Neuronal stem cell (in vitro differentiated cells): ENCODE results near the gene SERPINA5.

Source experiments
- DNase-seq: peaks from one replicate; pipeline ENCODE4 v3.0.0-alpha.2; 2013; ENCODE audit warnings: low spot score
- H2AFZ ChIP-seq: one replicate; pipeline ENCODE4 v1.6.1; 2013; ENCODE audit warnings: mild to moderate bottlenecking, low read length, inconsistent platforms
- H2AK5ac ChIP-seq: 2 replicates; pipeline ENCODE4 v1.6.1; 2013; ENCODE audit warnings: low read depth, mild to moderate bottlenecking, inconsistent platforms, low read length, moderate library complexity, mixed read lengths
- H2BK120ac ChIP-seq: 2 replicates; pipeline ENCODE4 v1.6.1; 2013; ENCODE audit warnings: low read depth, mild to moderate bottlenecking, inconsistent platforms, low read length, moderate library complexity, mixed read lengths
- H2BK12ac ChIP-seq: one replicate; pipeline ENCODE4 v1.6.1; 2013; ENCODE audit warnings: low read length, inconsistent platforms
- H2BK15ac ChIP-seq: 2 replicates; pipeline ENCODE4 v1.6.1; 2013; ENCODE audit warnings: mild to moderate bottlenecking, low read length, inconsistent platforms, mixed read lengths
- H2BK5ac ChIP-seq: one replicate; pipeline ENCODE4 v1.6.1; 2013; ENCODE audit warnings: inconsistent platforms, mild to moderate bottlenecking, low read length, moderate library complexity
- H3K14ac ChIP-seq: one replicate; pipeline ENCODE4 v1.6.1; 2013; ENCODE audit warnings: low read length, inconsistent platforms
- H3K18ac ChIP-seq: 2 replicates; pipeline ENCODE4 v1.6.1; 2013; ENCODE audit warnings: low read length, inconsistent platforms
- H3K23ac ChIP-seq: 2 replicates; pipeline ENCODE4 v1.6.1; 2013; ENCODE audit warnings: low read depth, mild to moderate bottlenecking, mixed read lengths, low read length, inconsistent platforms; ENCODE audit not compliant: poor library complexity
- H3K27ac ChIP-seq: replicated peaks from 3 replicates; pipeline ENCODE4 v1.5.1; 2013; ENCODE audit warnings: low read length, inconsistent platforms
- H3K27me3 ChIP-seq, 3 experiments: 2 replicates each; pipeline ENCODE4 v1.6.1; 2013; ENCODE audit warnings: low read length in 3 of 3, mild to moderate bottlenecking in 2 of 3, inconsistent platforms in 1 of 3, low read depth in 1 of 3, mixed read lengths in 1 of 3, moderate library complexity in 1 of 3; ENCODE audit not compliant: control insufficient read depth in 3 of 3, insufficient read depth in 3 of 3
- H3K36me3 ChIP-seq, 2 donors: replicated peaks in 1 of 2; 2 replicates each; pipeline ENCODE4 v1.6.1; 2013; ENCODE audit warnings: low read length in 2 of 2; ENCODE audit not compliant: control insufficient read depth in 2 of 2, insufficient read depth in 2 of 2
- H3K4ac ChIP-seq: 2 replicates; pipeline ENCODE4 v1.6.1; 2013; ENCODE audit warnings: inconsistent platforms, mild to moderate bottlenecking, low read length, moderate library complexity
- H3K4me1 ChIP-seq, 2 donors: 1 replicate in 1 of 2; 2 replicates in 1 of 2; pipeline ENCODE4 v1.6.1; 2013; ENCODE audit warnings: low read length in 2 of 2, low read depth in 1 of 2; ENCODE audit not compliant: control insufficient read depth in 2 of 2, insufficient read depth in 1 of 2
- H3K4me2 ChIP-seq: one replicate; pipeline ENCODE4 v1.6.1; 2013; ENCODE audit warnings: mild to moderate bottlenecking, low read length, inconsistent platforms; ENCODE audit not compliant: insufficient read depth, poor library complexity, severe bottlenecking
- H3K4me3 ChIP-seq, 2 donors: 2 replicates each; pipeline ENCODE4 v1.5.1; 2013; ENCODE audit warnings: low read length in 2 of 2, mild to moderate bottlenecking in 2 of 2, inconsistent platforms in 1 of 2, moderate library complexity in 1 of 2
- H3K79me1 ChIP-seq: one replicate; pipeline ENCODE4 v1.6.1; 2013; ENCODE audit warnings: low read depth, mild to moderate bottlenecking, inconsistent platforms, low read length, moderate library complexity
- H3K9ac ChIP-seq: one replicate; pipeline ENCODE4 v1.6.1; 2013; ENCODE audit warnings: mild to moderate bottlenecking, low read depth, low read length, inconsistent platforms; ENCODE audit not compliant: poor library complexity
- H3K9me3 ChIP-seq, 2 donors: replicated peaks in 1 of 2; 2 replicates each; pipeline versions ENCODE3 to v1.6.1; 2013; ENCODE audit warnings: low read length in 2 of 2, mild to moderate bottlenecking in 2 of 2, inconsistent platforms in 1 of 2, low read depth in 1 of 2, mixed read lengths in 1 of 2, moderate library complexity in 1 of 2; ENCODE audit not compliant: control insufficient read depth in 2 of 2, insufficient read depth in 1 of 2
- H4K8ac ChIP-seq: one replicate; pipeline ENCODE4 v1.6.1; 2013; ENCODE audit warnings: low read depth, mild to moderate bottlenecking, inconsistent platforms, low read length, moderate library complexity
- H4K91ac ChIP-seq: one replicate; pipeline ENCODE4 v1.6.1; 2013; ENCODE audit warnings: low read length, low read depth, mild to moderate bottlenecking, inconsistent platforms; ENCODE audit not compliant: poor library complexity
- WGBS, 2 donors: extraction: QIAGEN DNeasy Blood & Tissue Kit; methylation state at CpG; one replicate each; pipeline ENCODE4 v1.1.7; 2013; ENCODE audit warnings: missing lambda C conversion rate in 2 of 2, mixed read lengths in 1 of 2; ENCODE audit not compliant: insufficient read length in 2 of 2, insufficient replicate concordance in 1 of 2; ENCODE audit errors: extremely low coverage in 2 of 2; 5-methylcytosine and 5-hydroxymethylcytosine counted together

The SERPINA5 gene

GRCh38 chr14:94592457-94592856 is 11.2 kb downstream of the SERPINA5 start:
- H3K27ac ChIP-seq, result no peak overlapping the region

GRCh38 chr14:94593376-94593748 is 12.1 kb downstream of the SERPINA5 start:
- H3K9me3 ChIP-seq, result no peaks in the 10 kb centered on the region
- no peak overlapping the region for H3K4me3 ChIP-seq
- H4K8ac ChIP-seq, result no peak overlapping the region
- H3K4ac ChIP-seq, result no peak overlapping the region
- no peak overlapping the region for H2BK120ac ChIP-seq
- WGBS, 2 donors, result no CpG with 5 or more reads among the region's 3 CpGs
- no peak overlapping the region for H2AFZ ChIP-seq
- H3K27ac ChIP-seq, result no peak overlapping the region
- H2BK15ac ChIP-seq, result no peak overlapping the region
- no peaks in the 10 kb centered on the region for H3K27me3 ChIP-seq
- no peak overlapping the region for H4K91ac ChIP-seq
- no peak overlapping the region for H3K4me2 ChIP-seq
- no peaks in the 10 kb centered on the region for H3K36me3 ChIP-seq
- no peak overlapping the region for H2BK5ac ChIP-seq
- no peaks in the 10 kb centered on the region for H3K79me1 ChIP-seq
- H3K23ac ChIP-seq, result no peak overlapping the region
- no peak overlapping the region for H3K18ac ChIP-seq
- no peak for DNase-seq
- H2AK5ac ChIP-seq, result no peak overlapping the region
- H3K4me1 ChIP-seq, result no peaks in the 10 kb centered on the region
- no peak overlapping the region for H3K9ac ChIP-seq
- no peak overlapping the region for H2BK12ac ChIP-seq
- no peak overlapping the region for H3K14ac ChIP-seq

More at GRCh38 chr14:94592457-94592856, 11.2 kb downstream of the SERPINA5 start:
- H3K9me3 ChIP-seq, result no peaks in the 10 kb centered on the region
- H3K4me3 ChIP-seq, result no peak overlapping the region
- no peak for DNase-seq
- H3K4me1 ChIP-seq, result no peaks in the 10 kb centered on the region
- H4K91ac ChIP-seq, result no peak overlapping the region
- no peak overlapping the region for H3K18ac ChIP-seq
- no peaks in the 10 kb centered on the region for H3K36me3 ChIP-seq
- H3K27me3 ChIP-seq, result no peaks in the 10 kb centered on the region
- no peak overlapping the region for H3K9ac ChIP-seq
- H2BK120ac ChIP-seq, result no peak overlapping the region
- H3K23ac ChIP-seq, result no peak overlapping the region
- no peak overlapping the region for H3K14ac ChIP-seq
- no peak overlapping the region for H2BK12ac ChIP-seq
- no peak overlapping the region for H3K4ac ChIP-seq
- no peak overlapping the region for H3K4me2 ChIP-seq
- no peak overlapping the region for H2AK5ac ChIP-seq
- H2AFZ ChIP-seq, result no peak overlapping the region
- no peaks in the 10 kb centered on the region for H3K79me1 ChIP-seq
- H4K8ac ChIP-seq, result no peak overlapping the region
- no peak overlapping the region for H2BK5ac ChIP-seq
- no peak overlapping the region for H2BK15ac ChIP-seq

- no peak overlapping the region for H2AFZ ChIP-seq
- H2BK120ac ChIP-seq, result no peak overlapping the region
- H2BK5ac ChIP-seq, result no peak overlapping the region
- no peak overlapping the region for H3K4me2 ChIP-seq
- no CpG with 5 or more reads among the region's 4 CpGs for WGBS, 2 donors
- H3K14ac ChIP-seq, result peak overlapping the region; percentile 39
- no peak overlapping the region for H3K18ac ChIP-seq
- peak overlapping the region; percentile 26 for H2AK5ac ChIP-seq
- H4K91ac ChIP-seq, result no peak overlapping the region
- no peak overlapping the region for H2BK15ac ChIP-seq
- no peak overlapping the region for H2BK12ac ChIP-seq
- H3K9me3 ChIP-seq, result no peaks in the 10 kb centered on the region
- H3K4me1 ChIP-seq, result peaks cover 0 to under 1% of the 10 kb centered on the region in 2 donors
- H3K27me3 ChIP-seq, result no peaks in the 10 kb centered on the region
- no peak overlapping the region for H3K4ac ChIP-seq
- no peak overlapping the region for H3K27ac ChIP-seq
- no peaks in the 10 kb centered on the region for H3K36me3 ChIP-seq
- no peak overlapping the region for H4K8ac ChIP-seq
- no peaks in the 10 kb centered on the region for H3K79me1 ChIP-seq
- H3K23ac ChIP-seq, result no peak overlapping the region
- DNase-seq, result no peak
- no peak overlapping the region for H3K9ac ChIP-seq
- no peak overlapping the region for H3K4me3 ChIP-seq
These were observed 12.7 kb downstream of the SERPINA5 start for GRCh38 chr14:94593749-94594431.

GRCh38 chr14:94594441-94594840 is 13.2 kb downstream of the SERPINA5 start:
- H3K36me3 ChIP-seq, result no peaks in the 10 kb centered on the region
- no CpG with 5 or more reads among the region's 7 CpGs for WGBS, 2 donors
- no peak overlapping the region for H3K27ac ChIP-seq
- H3K4me1 ChIP-seq, result peaks cover 0 to 4% of the 10 kb centered on the region in 2 donors
- no peak overlapping the region for H3K4me3 ChIP-seq
- H2BK5ac ChIP-seq, result no peak overlapping the region
- peak overlapping the region; percentile 39 for H3K14ac ChIP-seq
- no peaks in the 10 kb centered on the region for H3K9me3 ChIP-seq
- H3K4me2 ChIP-seq, result no peak overlapping the region
- H2AFZ ChIP-seq, result no peak overlapping the region
- H3K79me1 ChIP-seq, result no peaks in the 10 kb centered on the region
- no peak overlapping the region for H2BK12ac ChIP-seq
- H4K8ac ChIP-seq, result no peak overlapping the region
- no peak overlapping the region for H3K4ac ChIP-seq
- DNase-seq, result no peak
- H3K9ac ChIP-seq, result no peak overlapping the region
- H3K18ac ChIP-seq, result no peak overlapping the region
- no peaks in the 10 kb centered on the region for H3K27me3 ChIP-seq
- no peak overlapping the region for H4K91ac ChIP-seq
- no peak overlapping the region for H3K23ac ChIP-seq
- H2BK120ac ChIP-seq, result no peak overlapping the region
- H2AK5ac ChIP-seq, result peak overlapping the region; percentile 26
- H2BK15ac ChIP-seq, result no peak overlapping the region
